NCI-H1092 treated with DMSO at 0.1 percent for 48 hours (cell line): ENCODE results near the gene MUC20.
"Not testable (repeated sequence)": the region's sequence is repeated elsewhere in the genome, so short reads cannot be mapped to it uniquely, and the experiment has no call there.

Experiments
- DNase-seq: peaks from one replicate; lab custom pipeline; 2025; lab: John Stamatoyannopoulos, UW

The MUC20 gene

GRCh38 chr3:195729476-195730251 is 8.9 kb downstream of the MUC20 start:
- DNase-seq, result no peak

- DNase-seq, result no peak
Observed at GRCh38 chr3:195731356-195731905, 10.7 kb downstream of the MUC20 start.

GRCh38 chr3:195732940-195733339 is 12.2 kb downstream of the MUC20 start:
- no peak for DNase-seq

DNA sequence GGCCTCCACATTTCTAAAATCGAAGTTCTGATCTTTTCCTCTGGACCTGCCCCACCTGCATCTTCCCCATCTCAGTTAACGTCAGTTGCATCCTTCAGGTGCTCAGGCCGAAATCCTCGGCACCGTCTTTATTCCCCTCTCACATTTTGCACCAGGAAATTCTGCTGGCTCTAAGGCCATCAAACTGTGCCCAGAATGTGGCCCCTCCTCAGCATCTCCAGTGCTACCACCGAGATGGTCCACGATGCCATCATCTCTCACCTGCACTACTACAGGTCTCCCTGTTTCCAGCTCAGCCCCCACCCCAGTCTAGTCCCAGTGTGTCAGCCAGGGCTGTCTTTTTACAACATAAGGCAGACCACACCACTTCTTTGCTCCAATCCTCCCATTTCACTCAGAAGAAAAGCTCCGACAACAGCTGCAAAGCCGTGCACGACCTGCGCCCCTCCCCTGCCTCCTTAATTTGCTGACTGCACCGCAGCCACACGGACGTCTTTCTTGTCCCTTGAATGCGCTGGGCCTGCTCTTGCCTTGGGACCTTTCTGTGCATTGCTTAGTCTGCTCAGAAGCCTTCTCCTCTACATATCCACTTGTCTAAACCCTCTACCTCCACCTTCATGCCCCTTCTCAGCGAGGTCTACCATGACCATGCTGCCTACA is 14.4 kb downstream of the MUC20 start:
- DNase-seq, result no peak

- DNase-seq, result no peak
Observed at GRCh38 chr3:195736866-195737490, 16.2 kb downstream of the MUC20 start.

DNA sequence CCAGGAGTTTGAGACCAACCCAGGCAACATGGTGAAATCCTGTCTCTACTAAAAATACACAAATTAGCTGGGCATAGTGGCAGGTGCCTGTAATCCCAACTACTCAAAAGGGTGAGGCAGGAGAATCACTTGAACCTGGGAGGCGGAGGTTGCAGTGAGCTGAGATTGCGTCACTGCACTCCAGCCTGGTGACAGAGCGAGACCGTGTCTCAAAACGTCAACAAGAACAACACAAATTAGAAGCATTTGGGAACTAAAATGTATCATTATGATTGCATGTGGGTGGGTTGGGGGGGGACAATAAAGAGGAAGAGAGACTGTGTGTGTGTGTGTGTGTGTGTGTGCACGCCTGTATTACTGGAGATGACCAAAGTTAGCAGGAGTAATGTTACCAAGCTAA is 17.0 kb downstream of the MUC20 start:
- DNase-seq, result not testable (repeated sequence)

GRCh38 chr3:195738274-195739044 is 17.7 kb downstream of the MUC20 start:
- no peak for DNase-seq

DNA sequence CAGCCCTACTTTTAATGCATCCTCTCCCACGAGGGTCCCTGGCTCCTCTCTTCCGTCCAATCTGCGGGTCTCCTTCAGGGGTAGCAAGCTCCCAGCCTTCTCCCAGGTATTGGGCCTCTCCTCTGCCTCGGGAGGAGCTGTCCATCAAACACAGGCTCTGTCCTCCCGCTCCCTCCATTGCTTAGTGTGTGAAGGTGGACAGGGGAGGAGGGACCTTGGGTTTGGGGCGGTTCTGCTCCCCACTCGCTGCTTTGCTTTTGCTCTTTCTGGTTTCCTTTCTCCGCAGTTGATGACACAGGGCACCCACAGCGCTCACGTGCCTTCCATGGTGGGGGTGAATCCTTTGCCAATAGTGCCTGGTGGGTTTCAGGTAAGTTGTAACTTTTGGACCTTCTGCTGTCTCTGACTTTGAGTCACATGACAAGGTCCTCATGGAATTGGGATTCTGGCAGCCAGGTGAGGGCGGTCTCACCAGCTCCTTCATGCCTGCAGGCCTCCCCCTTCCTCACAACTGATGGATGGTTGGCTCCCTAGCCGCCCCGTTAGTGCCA is 18.9 kb downstream of the MUC20 start:
- DNase-seq, result no peak

DNA sequence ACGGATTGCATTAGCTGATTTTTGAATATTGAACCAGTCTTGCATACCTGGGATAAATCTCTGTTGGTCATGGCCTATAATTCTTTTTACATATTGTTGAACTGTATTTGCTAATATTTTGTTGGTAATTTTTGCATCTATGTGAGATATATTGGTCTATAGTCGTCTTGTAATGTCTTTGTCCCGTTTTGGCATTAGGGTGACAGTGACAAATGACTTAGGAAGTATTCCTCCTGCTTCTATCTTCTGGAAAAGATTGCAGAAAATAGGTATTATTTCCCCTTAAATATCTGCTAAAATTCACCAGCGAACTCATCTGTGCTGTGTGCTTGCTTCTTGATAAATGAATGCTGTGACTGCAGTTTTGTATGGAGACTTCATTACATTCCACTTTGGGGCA is 23.7 kb downstream of the MUC20 start:
- no peak for DNase-seq

GRCh38 chr3:195746346-195746745 is 25.6 kb downstream of the MUC20 start:
- DNase-seq, result no peak

DNA sequence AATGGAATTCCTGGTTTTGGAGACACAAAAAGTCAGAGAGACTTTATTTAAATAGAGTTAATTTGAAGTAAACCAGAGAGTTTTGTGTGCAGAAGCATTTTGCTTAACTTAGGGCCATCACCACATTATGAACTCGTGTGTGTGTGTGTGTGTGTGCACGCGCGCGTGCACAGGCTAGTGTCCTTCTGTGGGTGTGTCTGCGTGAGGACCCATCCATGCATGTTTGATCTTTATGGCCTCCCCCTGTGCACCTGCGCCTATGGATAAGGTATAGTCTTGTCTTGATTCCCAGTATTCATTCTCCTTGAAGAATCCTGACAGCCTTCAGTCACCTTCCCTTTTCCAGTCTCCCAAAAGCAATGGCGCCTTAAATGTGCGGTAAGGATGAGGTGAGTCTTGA is 26.0 kb downstream of the MUC20 start:
- DNase-seq, result no peak

- DNase-seq, result no peak
Observed at GRCh38 chr3:195748661-195749060, 27.9 kb downstream of the MUC20 start.

- DNase-seq, result not testable (repeated sequence)
Observed at GRCh38 chr3:195749101-195749500, 28.3 kb downstream of the MUC20 start.

- no peak for DNase-seq
Observed at GRCh38 chr3:195750797-195751520, 30.2 kb downstream of the MUC20 start.

DNA sequence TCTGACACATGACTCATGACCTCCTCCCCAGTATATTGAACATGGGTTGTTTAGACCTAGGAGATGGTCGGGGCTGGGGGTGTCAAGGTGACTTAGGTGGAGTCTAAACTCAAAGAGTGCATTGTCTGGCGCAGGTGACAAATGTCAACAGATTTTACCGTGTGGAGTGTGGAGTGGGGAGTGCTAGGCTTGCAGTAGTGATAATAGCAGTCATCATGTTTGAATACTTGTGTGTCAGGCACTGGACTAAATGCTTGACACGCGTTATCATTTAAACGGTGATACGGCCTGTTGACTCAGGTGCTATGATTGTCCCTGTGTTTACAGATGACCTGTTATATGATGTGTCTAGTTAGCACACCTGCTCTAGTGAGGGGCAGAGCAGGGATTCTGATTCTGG is 30.8 kb downstream of the MUC20 start:
- DNase-seq, result peak; percentile 80

GRCh38 chr3:195752066-195752465 is 31.3 kb downstream of the MUC20 start:
- DNase-seq, result no peak

DNA sequence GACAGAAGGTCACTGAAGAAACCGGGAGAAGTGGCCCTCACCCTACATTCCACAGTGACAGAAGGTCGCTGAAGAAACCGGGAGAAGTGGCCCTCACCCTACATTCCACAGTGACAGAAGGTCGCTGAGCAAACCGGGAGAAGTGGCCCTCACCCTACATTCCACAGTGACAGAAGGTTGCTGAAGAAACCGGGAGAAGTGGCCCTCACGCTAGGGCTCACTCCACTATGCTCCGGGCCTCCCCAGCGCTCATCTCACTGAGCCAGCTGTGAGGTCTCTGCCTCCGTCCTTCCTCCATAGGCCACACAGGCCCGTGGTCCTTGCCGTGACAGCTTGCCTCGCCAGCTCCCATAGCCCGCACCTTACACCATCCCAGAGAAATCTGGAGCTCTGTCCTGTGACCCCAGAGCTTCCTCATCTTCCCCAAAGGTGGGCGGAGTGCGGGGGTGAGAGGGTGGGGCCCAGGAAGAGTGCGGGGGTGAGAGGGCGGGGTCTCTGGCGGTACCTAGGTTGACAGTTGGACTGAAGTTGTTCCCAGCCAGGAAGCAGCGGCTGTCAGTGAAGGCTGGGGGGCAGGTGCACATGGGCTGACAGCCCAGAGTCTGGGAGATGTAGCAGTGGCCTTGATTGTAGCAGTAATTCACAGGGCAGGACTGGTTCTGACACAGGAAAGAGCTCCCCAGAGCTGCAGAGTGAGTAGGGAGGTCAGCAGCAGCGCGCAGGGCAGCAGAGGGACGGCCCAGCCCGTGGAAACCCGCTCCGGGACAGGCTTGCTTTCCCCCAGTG is 32.0 kb downstream of the MUC20 start:
- no peak for DNase-seq

DNA sequence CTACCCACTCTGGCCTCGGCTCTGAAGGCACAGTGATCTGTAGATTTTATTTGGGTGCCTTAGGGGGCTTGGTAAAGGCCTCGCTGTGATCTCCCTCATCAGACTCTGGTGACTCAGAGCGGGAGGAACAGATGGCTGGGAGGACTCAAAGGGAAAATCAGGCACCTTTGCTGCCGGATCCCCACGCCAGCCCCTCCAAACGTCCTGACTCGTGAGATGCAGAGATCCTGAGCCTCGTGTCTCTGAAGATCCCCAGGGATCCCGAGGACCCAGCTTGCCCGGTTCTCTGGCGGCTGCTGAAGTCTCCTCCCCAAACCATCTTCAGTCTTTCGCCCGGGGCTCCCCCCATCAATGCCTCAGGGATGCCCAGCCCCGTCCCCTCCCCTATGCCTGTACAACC is 32.8 kb downstream of the MUC20 start:
- DNase-seq, result no peak

GRCh38 chr3:195754141-195754540 is 33.4 kb downstream of the MUC20 start:
- DNase-seq, result no peak

- no peak for DNase-seq
Observed at GRCh38 chr3:195754906-195755305, 34.1 kb downstream of the MUC20 start.
